Ovary (tissue), 9 donors: ENCODE results near the gene PRKG1. TPM values are rescaled to one million over a fixed set of nuclear protein-coding genes. Genes with fewer than 3 reads are reported as not detected.

Experiments used
- DNase-seq, 5 donors: peaks; one replicate each; pipeline ENCODE4 v3.0.0-alpha.2; 2019 to 2020
- H3K27ac ChIP-seq, 2 donors: fragments of 200-600 bp; one replicate each; pipeline versions ENCODE4 v1.5.1 to v1.8.0; 2019 to 2022
- H3K27me3 ChIP-seq: fragments of 200-600 bp; one replicate; pipeline ENCODE4 v1.8.0; 2022
- H3K36me3 ChIP-seq: fragments of 200-600 bp; sonication (generic); one replicate; pipeline ENCODE4 v1.5.1; 2019
- H3K4me1 ChIP-seq: one replicate; pipeline ENCODE4 v1.8.1; 2013; ENCODE audit warnings: mild to moderate bottlenecking, moderate library complexity; ENCODE audit not compliant: insufficient read depth
- H3K4me3 ChIP-seq: fragments of 200-600 bp; sonication (generic); one replicate; pipeline ENCODE4 v1.5.1; 2017
- H3K9me3 ChIP-seq, 2 donors: fragments of 200-600 bp in 1 of 2; sonication (generic) in 1 of 2; one replicate each; pipeline versions ENCODE4 v1.5.1 to v1.8.1; 2013 to 2019; ENCODE audit warnings: mild to moderate bottlenecking in 1 of 2, moderate library complexity in 1 of 2
- EP300 ChIP-seq: sonication (generic); formaldehyde crosslinking; IDR thresholded peaks from one replicate; pipeline ENCODE4 v1.6.1; 2017; ENCODE audit warnings: antibody characterized with exemption
- POLR2A ChIP-seq: fragments of 450-650 bp; IDR thresholded peaks from one replicate; pipeline ENCODE4 v1.6.1; 2017; ENCODE audit warnings: antibody characterized with exemption, mild to moderate bottlenecking, moderate library complexity
- WGBS, 3 donors: extraction: QIAGEN DNeasy Blood & Tissue Kit in 1 of 3; methylation state at CpG; one replicate each; pipeline versions ENCODE4 v1.1.5 to v1.1.7; 2013 to 2017; 5-methylcytosine and 5-hydroxymethylcytosine counted together
- intact Hi-C, 4 donors: fragments of 100-400 bp; cut with DNase I; formaldehyde crosslinking; loops; one replicate each; pipeline versions ENCODE4 v1.11.0 to v1.15.1; 2022 to 2023
- polyA plus RNA-seq, 2 donors: library from polyadenylated mRNA; stranded (reverse); fragments of 200-250 nt in 1 of 2; fragments of 350-450 nt in 1 of 2; fragmentation: Illumina TruSeq in 1 of 2; extraction: RNeasy Lipid Tissue Mini Kit (QIAGEN cat#74804) in 1 of 2; gene quantifications; one replicate each; pipeline ENCODE4 v1.2.3, GENCODE V29; 2013 to 2014
- total RNA-seq, 7 donors: library from RNA; depleted of rRNA in 2 of 7; stranded (reverse); fragments of >200 nt in 2 of 7; fragmentation: NEBNext Ultra II Directional in 3 of 7; extraction: Animal tissue kit (Norgen Biotek cat#: 25700) in 3 of 7; gene quantifications; one replicate each; pipeline versions ENCODE4 v1.1.0 to v1.2.4, GENCODE V29; 2016 to 2023
- TF ChIP-seq, protein P1 (sequence below), 3 donors: fragments of 450-650 bp in 2 of 3; fragments of 200-600 bp in 1 of 3; IDR thresholded peaks; one replicate each; pipeline versions ENCODE4 v1.5.1 to v1.8.0; 2016 to 2022; ENCODE audit warnings: antibody characterized with exemption in 3 of 3, mild to moderate bottlenecking in 1 of 3
- donor health status: DM: no; HTN: no; CAD: no; lungs with moderate emphysema.
- donor health status: DM: no; HTN: no; CAD: no.
- donor health status: Bipolar disorder and iron deficiency.
- donor health status: DM: yes; HTN: yes; CAD: no.
- donor health status: DM: no; HTN: no; CAD: no.
- donor health status: DM: yes; HTN: yes; CAD: no.

The PRKG1 gene
- total and polyA plus RNA-seq, 9 donors, result 2.8 to 21.1 (median 15.7) TPM

DNA sequence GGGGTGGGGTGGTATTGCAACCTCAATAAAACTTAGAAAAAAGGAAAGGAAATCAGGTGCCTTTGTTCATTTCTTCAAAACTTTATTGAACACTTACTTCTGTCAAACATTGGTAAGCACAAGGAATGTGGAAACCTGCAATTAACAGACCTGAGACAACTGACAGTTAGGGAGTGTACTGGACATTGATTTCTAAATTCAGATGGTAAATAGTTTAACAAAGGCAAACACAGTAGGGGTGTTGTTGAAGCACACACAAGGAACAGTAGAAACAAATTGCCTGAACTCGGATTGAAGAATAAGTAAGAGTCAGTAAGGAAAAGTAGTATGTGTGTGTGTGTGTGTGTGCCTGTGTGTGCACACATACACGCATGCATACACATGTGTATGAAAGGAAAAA, 516.5 kb downstream of the PRKG1 start:
- H3K36me3 ChIP-seq, result no peaks in the 10 kb centered on the region
- H3K9me3 ChIP-seq, result no peaks in the 10 kb centered on the region
- H3K4me1 ChIP-seq, result no peaks in the 10 kb centered on the region
- intact Hi-C loops, result no loop called here
- no peak overlapping the region for H3K4me3 ChIP-seq
- TF ChIP-seq, protein P1, sequence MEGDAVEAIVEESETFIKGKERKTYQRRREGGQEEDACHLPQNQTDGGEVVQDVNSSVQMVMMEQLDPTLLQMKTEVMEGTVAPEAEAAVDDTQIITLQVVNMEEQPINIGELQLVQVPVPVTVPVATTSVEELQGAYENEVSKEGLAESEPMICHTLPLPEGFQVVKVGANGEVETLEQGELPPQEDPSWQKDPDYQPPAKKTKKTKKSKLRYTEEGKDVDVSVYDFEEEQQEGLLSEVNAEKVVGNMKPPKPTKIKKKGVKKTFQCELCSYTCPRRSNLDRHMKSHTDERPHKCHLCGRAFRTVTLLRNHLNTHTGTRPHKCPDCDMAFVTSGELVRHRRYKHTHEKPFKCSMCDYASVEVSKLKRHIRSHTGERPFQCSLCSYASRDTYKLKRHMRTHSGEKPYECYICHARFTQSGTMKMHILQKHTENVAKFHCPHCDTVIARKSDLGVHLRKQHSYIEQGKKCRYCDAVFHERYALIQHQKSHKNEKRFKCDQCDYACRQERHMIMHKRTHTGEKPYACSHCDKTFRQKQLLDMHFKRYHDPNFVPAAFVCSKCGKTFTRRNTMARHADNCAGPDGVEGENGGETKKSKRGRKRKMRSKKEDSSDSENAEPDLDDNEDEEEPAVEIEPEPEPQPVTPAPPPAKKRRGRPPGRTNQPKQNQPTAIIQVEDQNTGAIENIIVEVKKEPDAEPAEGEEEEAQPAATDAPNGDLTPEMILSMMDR (IDR thresholded peaks at IDR 0.05), result no peak
- TF ChIP-seq POLR2A, result no peak
- TF ChIP-seq EP300, result no peak
- DNase-seq, result no peak
- WGBS, 3 donors, result 94 to 97% (median 97%) methylated on average over 2 of the region's 2 CpGs
- no peak overlapping the region for H3K27ac ChIP-seq
- no peaks in the 10 kb centered on the region for H3K27me3 ChIP-seq

GRCh38 chr10:51596695-51597094, 522.4 kb downstream of the PRKG1 start:
- Histone ChIP-seq H3K36me3 (no peaks in the 10 kb centered on the region), H3K4me1 (no peaks in the 10 kb centered on the region), H3K27me3 (no peaks in the 10 kb centered on the region), H3K4me3 (no peak overlapping the region), H3K27ac (no peak overlapping the region), H3K9me3 (no peaks in the 10 kb centered on the region)
- TF ChIP-seq POLR2A (no peak), EP300 (no peak)
- TF ChIP-seq, protein P1 (IDR thresholded peaks at IDR 0.05), result no peak
- no peak for DNase-seq
- WGBS, 3 donors, result 16 to 48% (median 19%) methylated on average over 3 of the region's 3 CpGs
- intact Hi-C loops, result no loop called here

DNA sequence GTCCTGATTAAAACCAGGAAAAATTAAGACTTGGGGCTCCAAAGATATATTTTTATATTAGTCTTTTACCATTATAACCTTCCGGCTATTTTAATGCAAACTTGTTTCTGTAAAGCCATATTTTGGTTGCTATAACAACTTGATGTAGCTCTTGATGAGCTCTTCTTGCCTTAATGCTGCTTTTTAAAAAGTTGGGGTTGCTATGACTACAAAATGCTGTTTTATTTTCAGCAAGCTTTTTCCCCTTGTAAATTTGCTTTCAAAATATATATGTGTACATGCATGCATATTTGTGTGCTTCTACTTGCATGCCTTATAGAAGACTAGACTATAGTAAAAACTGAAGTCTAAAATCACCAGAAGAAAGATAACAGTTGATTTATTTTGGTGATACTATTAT, 525.4 kb downstream of the PRKG1 start:
- 73 to 88% (median 85%) methylated on average over 1 of the region's 1 CpG for WGBS, 3 donors
- Histone ChIP-seq H3K4me1 (no peaks in the 10 kb centered on the region), H3K27me3 (no peaks in the 10 kb centered on the region), H3K36me3 (no peaks in the 10 kb centered on the region), H3K9me3 (no peaks in the 10 kb centered on the region), H3K4me3 (no peak overlapping the region), H3K27ac (no peak overlapping the region)
- DNase-seq, result no peak
- intact Hi-C loops, result no loop called here
- TF ChIP-seq POLR2A (no peak), EP300 (no peak)
- TF ChIP-seq, protein P1 (IDR thresholded peaks at IDR 0.05), result no peak

DNA sequence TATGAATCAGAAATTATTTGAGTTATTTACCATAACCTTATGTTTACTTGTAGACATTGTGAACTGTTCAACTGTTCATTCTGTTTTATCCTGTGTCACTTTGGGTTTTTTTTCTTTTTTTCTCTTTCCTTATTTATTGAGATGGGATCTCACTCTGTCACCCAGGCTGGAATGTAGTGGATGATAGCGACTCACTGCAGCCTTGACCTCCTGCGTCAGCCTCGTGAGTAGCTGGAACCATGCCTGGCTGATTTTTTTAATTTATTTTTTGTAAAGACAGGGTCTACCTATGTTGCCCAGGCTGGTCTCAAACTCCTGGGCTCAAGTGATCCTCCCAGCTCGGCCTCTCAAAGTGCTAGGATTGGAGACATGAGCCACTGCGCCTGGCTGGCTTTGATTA, 528.0 kb downstream of the PRKG1 start:
- Histone ChIP-seq H3K9me3 (no peaks in the 10 kb centered on the region), H3K36me3 (no peaks in the 10 kb centered on the region), H3K27me3 (no peaks in the 10 kb centered on the region), H3K4me1 (no peaks in the 10 kb centered on the region), H3K4me3 (no peak overlapping the region), H3K27ac (no peak overlapping the region)
- intact Hi-C loops, result no loop called here
- TF ChIP-seq, protein P1 (IDR thresholded peaks at IDR 0.05), result no peak
- TF ChIP-seq POLR2A (no peak), EP300 (no peak)
- WGBS, 3 donors, result 52 to 59% (median 58%) methylated on average over 5 of the region's 5 CpGs
- no peak for DNase-seq

GRCh38 chr10:51604579-51604978, 530.3 kb downstream of the PRKG1 start:
- no peak overlapping the region for H3K27ac ChIP-seq
- H3K9me3 ChIP-seq, result no peaks in the 10 kb centered on the region
- no peak for DNase-seq
- no peak overlapping the region for H3K4me3 ChIP-seq
- no peaks in the 10 kb centered on the region for H3K36me3 ChIP-seq
- no peaks in the 10 kb centered on the region for H3K4me1 ChIP-seq
- intact Hi-C loops, result no loop called here
- 84 to 87% (median 85%) methylated on average over 5 of the region's 5 CpGs for WGBS, 3 donors
- TF ChIP-seq EP300 (no peak), POLR2A (no peak)
- TF ChIP-seq, protein P1 (IDR thresholded peaks at IDR 0.05), result no peak
- H3K27me3 ChIP-seq, result no peaks in the 10 kb centered on the region
